Measurements from ENCODE around the gene PLPPR1. TPM values are rescaled to one million over a fixed set of nuclear protein-coding genes. Genes with fewer than 3 reads are reported as not detected.
"Not testable (repeated sequence)": the region's sequence is repeated elsewhere in the genome, so short reads cannot be mapped to it uniquely, and the experiment has no call there.

Gene PLPPR1
- total RNA-seq, 6 experiments from 2014 or later = not detected

- no peaks in the 10 kb centered on the region for H3K4me1 Mint-ChIP-seq (ENCODE audit: low read depth)
Observed at GRCh38 chr9:101119206-101119819, 90.8 kb downstream of the PLPPR1 start.

DNA sequence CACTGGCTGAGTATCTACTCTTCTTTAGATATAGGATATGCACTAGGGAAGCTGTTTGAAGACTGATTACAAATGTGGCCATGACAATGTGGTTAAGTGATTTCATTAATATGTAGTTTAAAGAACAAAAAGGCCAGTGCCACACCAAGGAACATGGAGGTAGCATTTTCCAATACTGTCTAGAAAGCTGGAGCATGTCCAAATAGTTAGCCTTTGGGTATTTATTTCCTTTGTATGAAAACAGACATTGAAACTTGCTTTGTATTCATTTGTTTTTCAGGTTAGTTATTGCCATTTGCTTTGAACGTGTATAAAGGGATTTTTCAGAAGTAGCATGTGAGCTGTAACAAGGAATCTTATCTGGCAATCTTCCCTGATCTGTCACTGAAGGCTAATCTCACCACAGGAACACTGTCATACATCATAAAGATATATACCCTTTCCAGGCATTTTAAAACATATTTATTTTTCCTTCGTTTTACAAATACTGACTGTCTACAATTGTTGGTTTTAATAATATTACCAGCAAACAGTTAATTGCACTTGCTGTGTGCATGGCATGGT, 93.4 kb downstream of the PLPPR1 start:
- H3K4me1 Mint-ChIP-seq (ENCODE audit: low read depth) = no peaks in the 10 kb centered on the region
- DNase-seq = no peak
- no peak overlapping the region for H3K27ac Mint-ChIP-seq
- no peak for TF ChIP-seq CTCF (IDR thresholded peaks at IDR 0.05)
- peaks cover 17% of the 10 kb centered on the region for H3K9me3 Mint-ChIP-seq
- H3K27me3 Mint-ChIP-seq (ENCODE audit: insufficient read depth) = no peaks in the 10 kb centered on the region; the same call in 1 of the 2 replicates
- H3K4me3 Mint-ChIP-seq = no peak overlapping the region
- H3K36me3 Mint-ChIP-seq (ENCODE audit: low read depth) = peaks cover 5% of the 10 kb centered on the region

More at GRCh38 chr9:101119206-101119819, 90.8 kb downstream of the PLPPR1 start:
- Mint-ChIP-seq H3K27me3 (ENCODE audit: insufficient read depth) (no peaks in the 10 kb centered on the region; the same call in 1 of the 2 replicates), H3K36me3 (ENCODE audit: low read depth) (peaks cover 5% of the 10 kb centered on the region; the same call in 1 of the 2 replicates), H3K9me3 (peaks cover 11% of the 10 kb centered on the region), H3K27ac (no peak overlapping the region), H3K4me3 (no peak overlapping the region)
- TF ChIP-seq CTCF (IDR thresholded peaks at IDR 0.05) = peak; percentile 71; the same call in 1 of the 2 replicates
- no peak for DNase-seq

DNA sequence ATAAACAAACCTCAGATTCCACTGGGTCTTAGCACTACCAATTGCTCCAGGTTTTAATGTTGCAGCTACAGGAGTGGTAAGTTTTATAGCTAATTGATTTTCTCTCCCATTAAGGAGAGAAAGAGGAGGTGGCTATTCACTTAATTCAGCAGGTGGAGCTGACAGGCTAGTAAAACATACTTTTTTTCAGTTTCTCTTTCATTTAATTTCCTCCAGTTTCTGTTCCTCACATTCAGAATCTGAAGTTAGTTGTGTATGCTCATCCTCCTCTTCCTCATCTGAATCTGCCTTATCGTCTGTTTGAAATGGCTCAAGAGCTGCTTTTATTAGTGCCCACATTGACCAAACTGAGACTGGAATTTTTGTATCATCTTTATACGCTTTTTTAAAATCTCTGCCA, 98.0 kb downstream of the PLPPR1 start:
- no peak overlapping the region for H3K27ac Mint-ChIP-seq
- H3K4me1 Mint-ChIP-seq (ENCODE audit: low read depth) = no peaks in the 10 kb centered on the region
- H3K36me3 Mint-ChIP-seq (ENCODE audit: low read depth) = peaks cover 5% of the 10 kb centered on the region
- H3K27me3 Mint-ChIP-seq (ENCODE audit: insufficient read depth) = no peaks in the 10 kb centered on the region
- no peak for TF ChIP-seq CTCF (IDR thresholded peaks at IDR 0.05)
- no peak overlapping the region for H3K4me3 Mint-ChIP-seq
- DNase-seq = no peak
- peaks cover 30% of the 10 kb centered on the region for H3K9me3 Mint-ChIP-seq

- not testable (repeated sequence) for H3K4me1 Mint-ChIP-seq (ENCODE audit: low read depth)
- H3K9me3 Mint-ChIP-seq = peaks cover 35% of the 10 kb centered on the region
Observed at GRCh38 chr9:101127369-101127768, 98.8 kb downstream of the PLPPR1 start.

DNA sequence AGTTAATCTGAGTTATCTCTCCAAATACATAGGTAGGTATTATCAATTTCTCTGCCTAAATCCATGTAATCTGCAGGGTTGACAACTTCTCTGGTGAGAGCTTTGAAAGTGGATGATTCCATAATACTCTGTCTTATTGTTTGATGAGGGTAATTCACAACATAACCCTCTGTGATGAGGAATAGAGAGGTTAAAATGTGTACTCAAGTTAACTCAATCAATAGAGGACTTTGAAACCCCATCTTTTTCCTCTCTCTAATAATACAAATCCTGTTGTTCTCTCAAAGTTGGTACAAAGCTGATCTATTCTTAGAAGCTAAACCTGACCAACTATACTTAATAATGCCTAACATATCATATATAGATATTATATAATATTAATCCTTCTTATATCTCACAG, 100.1 kb downstream of the PLPPR1 start:
- no peaks in the 10 kb centered on the region for H3K27me3 Mint-ChIP-seq (ENCODE audit: insufficient read depth)
- H3K4me1 Mint-ChIP-seq (ENCODE audit: low read depth) = no peaks in the 10 kb centered on the region
- no peak for DNase-seq
- no peak for TF ChIP-seq CTCF (IDR thresholded peaks at IDR 0.05)
- no peaks in the 10 kb centered on the region; the same call in 1 of the 2 replicates for H3K36me3 Mint-ChIP-seq (ENCODE audit: low read depth)
- no peak overlapping the region for H3K27ac Mint-ChIP-seq
- H3K4me3 Mint-ChIP-seq = no peak overlapping the region
- H3K9me3 Mint-ChIP-seq = peaks cover 27% of the 10 kb centered on the region

More at GRCh38 chr9:101127369-101127768, 98.8 kb downstream of the PLPPR1 start:
- not testable (repeated sequence) for H3K36me3 Mint-ChIP-seq (ENCODE audit: low read depth); H3K27me3 Mint-ChIP-seq (ENCODE audit: insufficient read depth); H3K27ac Mint-ChIP-seq; H3K4me3 Mint-ChIP-seq; DNase-seq

DNA sequence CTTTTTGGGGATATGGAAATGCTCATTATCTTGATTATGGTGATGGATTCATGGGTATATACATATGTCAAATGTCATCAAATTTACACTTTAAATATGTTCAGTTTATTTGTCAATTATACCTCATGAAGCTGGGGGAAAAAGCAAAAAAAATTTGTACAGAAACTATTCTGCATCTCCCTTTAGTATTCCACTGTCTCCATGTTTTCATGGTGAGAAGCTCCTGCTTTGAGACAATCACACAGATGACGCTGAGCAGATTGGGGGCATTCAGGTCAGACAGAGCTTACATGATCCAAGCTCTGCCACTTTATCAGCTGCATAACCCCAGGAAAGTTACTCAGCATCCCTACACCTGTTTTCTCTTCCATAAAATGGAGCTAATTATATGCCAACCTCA, 101.5 kb downstream of the PLPPR1 start:
- no peak overlapping the region for H3K4me3 Mint-ChIP-seq
- H3K27ac Mint-ChIP-seq = no peak overlapping the region
- no peaks in the 10 kb centered on the region for H3K27me3 Mint-ChIP-seq (ENCODE audit: insufficient read depth)
- no peaks in the 10 kb centered on the region; the same call in 1 of the 2 replicates for H3K36me3 Mint-ChIP-seq (ENCODE audit: low read depth)
- no peak for TF ChIP-seq CTCF (IDR thresholded peaks at IDR 0.05)
- H3K4me1 Mint-ChIP-seq (ENCODE audit: low read depth) = no peaks in the 10 kb centered on the region
- DNase-seq = no peak
- H3K9me3 Mint-ChIP-seq = peaks cover 28% of the 10 kb centered on the region

Measured in HFFc6 (cell line).